Nephron progenitor cell (in vitro differentiated cells): Measurements from ENCODE around the gene SEPTIN3.

Experiments
- DNase-seq: peaks from one replicate; pipeline ENCODE4 v3.0.0; 2021
- H3K27ac Mint-ChIP-seq: 2 replicates; pipeline ENCODE4 v1.8.0; 2021; ENCODE audit warnings: mild to moderate bottlenecking, moderate library complexity, mixed read lengths
- H3K27me3 Mint-ChIP-seq: 2 replicates; pipeline ENCODE4 v1.8.0; 2021; ENCODE audit warnings: mild to moderate bottlenecking, low read depth, mixed read lengths; ENCODE audit not compliant: poor library complexity
- H3K36me3 Mint-ChIP-seq: 2 replicates; pipeline ENCODE4 v1.8.0; 2021; ENCODE audit warnings: low read depth, mixed read lengths
- H3K4me1 Mint-ChIP-seq: 2 replicates; pipeline ENCODE4 v1.8.0; 2021; ENCODE audit warnings: mixed read lengths
- H3K4me3 Mint-ChIP-seq: 2 replicates; pipeline ENCODE4 v1.8.0; 2021; ENCODE audit warnings: mild to moderate bottlenecking, moderate library complexity, mixed read lengths
- H3K9me3 Mint-ChIP-seq: 2 replicates; pipeline ENCODE4 v1.8.0; 2021; ENCODE audit warnings: mild to moderate bottlenecking, moderate library complexity, mixed read lengths
- TF ChIP-seq, protein P1 (sequence below): fragments of 200-600 bp; sonication (generic); IDR thresholded peaks from 2 replicates; pipeline ENCODE4 v1.5.0; 2021; ENCODE audit warnings: antibody characterized with exemption

SEPTIN3 gene

DNA sequence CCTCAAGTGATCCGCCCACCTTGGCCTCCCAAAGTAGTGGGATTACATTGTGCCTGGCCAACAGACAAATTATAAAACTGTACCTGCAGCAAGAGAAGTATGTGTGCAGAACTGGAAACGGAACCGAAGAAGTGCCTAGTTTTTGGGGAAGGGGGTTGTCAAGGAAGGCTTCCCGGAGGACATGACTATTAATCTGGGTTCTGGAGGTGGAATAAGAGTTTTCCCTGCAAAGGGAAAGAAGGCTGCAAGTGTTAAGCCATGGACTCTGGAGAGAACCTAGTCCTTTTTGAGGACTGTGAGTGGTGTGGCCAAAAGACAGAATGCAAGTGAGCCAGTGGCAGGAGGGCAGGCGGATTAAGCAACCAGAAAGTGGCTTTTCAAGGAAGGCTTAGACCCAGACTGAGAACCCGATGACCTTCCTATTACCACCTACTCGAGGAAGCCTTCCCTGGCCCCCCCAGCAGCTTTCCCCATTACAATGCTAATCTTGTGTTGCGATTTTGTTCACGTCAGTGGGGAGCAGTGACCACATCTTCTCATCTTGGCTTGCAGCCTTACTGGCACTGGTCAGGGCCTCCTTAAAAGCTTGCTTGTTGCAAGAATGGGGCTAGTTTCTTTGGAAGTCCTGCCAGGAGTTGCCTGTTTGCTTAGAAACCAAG is 5.7 kb upstream of the SEPTIN3 start:
- Mint-ChIP-seq H3K9me3 (no peaks in the 10 kb centered on the region), H3K27me3 (peaks cover 10% of the 10 kb centered on the region), H3K4me1 (peaks cover 24% of the 10 kb centered on the region), H3K27ac (peak overlapping the region; percentile 56), H3K36me3 (no peaks in the 10 kb centered on the region), H3K4me3 (no peak overlapping the region)
- TF ChIP-seq, protein P1, sequence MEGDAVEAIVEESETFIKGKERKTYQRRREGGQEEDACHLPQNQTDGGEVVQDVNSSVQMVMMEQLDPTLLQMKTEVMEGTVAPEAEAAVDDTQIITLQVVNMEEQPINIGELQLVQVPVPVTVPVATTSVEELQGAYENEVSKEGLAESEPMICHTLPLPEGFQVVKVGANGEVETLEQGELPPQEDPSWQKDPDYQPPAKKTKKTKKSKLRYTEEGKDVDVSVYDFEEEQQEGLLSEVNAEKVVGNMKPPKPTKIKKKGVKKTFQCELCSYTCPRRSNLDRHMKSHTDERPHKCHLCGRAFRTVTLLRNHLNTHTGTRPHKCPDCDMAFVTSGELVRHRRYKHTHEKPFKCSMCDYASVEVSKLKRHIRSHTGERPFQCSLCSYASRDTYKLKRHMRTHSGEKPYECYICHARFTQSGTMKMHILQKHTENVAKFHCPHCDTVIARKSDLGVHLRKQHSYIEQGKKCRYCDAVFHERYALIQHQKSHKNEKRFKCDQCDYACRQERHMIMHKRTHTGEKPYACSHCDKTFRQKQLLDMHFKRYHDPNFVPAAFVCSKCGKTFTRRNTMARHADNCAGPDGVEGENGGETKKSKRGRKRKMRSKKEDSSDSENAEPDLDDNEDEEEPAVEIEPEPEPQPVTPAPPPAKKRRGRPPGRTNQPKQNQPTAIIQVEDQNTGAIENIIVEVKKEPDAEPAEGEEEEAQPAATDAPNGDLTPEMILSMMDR, result no peak
- DNase-seq, result no peak

DNA sequence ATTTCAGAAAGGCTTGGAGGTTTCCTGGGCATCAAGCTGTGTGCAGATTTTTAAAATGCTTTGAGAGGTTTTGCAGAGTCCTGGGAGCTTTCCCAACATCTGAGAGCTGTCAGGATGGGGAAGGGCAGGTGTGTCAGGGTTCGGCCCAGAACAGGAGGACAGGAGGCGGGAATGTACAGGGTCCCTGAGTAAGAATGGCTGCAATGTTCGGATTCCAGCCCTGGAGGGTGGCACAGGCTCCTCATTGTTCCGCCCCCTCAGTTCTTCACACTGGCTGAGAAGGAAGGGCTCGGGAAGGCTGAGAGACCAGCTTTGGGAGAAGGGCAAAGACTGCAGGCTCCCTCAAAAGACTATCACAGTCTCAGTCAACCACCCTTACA is 5.1 kb upstream of the SEPTIN3 start:
- no peak for DNase-seq
- TF ChIP-seq, protein P1, result no peak
- Mint-ChIP-seq H3K27me3 (peaks cover 10% of the 10 kb centered on the region), H3K36me3 (no peaks in the 10 kb centered on the region), H3K4me1 (peaks cover 28% of the 10 kb centered on the region), H3K27ac (peak overlapping the region; percentile 56), H3K9me3 (no peaks in the 10 kb centered on the region), H3K4me3 (no peak overlapping the region)

DNA sequence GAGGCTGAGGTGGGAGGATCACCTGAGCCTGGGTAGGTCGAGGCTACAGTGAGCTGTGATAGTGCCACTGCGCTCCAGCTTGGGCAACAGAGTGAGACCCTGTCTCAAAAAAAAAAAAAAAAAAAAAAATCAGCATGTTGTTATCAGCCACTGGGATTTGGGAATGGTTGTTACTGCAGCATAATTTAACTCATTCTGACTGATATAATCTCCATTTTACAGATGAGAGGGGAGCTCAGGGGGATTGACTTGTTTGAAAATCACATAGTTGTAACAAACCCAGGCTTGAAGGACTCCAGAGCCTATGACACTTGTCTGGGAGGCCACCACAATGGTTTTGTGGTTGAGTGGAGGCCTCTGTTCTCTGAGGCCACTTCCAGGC is 3.0 kb upstream of the SEPTIN3 start:
- TF ChIP-seq, protein P1, result no peak
- no peak overlapping the region for H3K4me3 Mint-ChIP-seq
- H3K36me3 Mint-ChIP-seq, result no peaks in the 10 kb centered on the region
- no peak for DNase-seq
- H3K27me3 Mint-ChIP-seq, result peaks cover 18% of the 10 kb centered on the region
- H3K4me1 Mint-ChIP-seq, result peaks cover 36% of the 10 kb centered on the region
- no peak overlapping the region for H3K27ac Mint-ChIP-seq
- no peaks in the 10 kb centered on the region for H3K9me3 Mint-ChIP-seq

DNA sequence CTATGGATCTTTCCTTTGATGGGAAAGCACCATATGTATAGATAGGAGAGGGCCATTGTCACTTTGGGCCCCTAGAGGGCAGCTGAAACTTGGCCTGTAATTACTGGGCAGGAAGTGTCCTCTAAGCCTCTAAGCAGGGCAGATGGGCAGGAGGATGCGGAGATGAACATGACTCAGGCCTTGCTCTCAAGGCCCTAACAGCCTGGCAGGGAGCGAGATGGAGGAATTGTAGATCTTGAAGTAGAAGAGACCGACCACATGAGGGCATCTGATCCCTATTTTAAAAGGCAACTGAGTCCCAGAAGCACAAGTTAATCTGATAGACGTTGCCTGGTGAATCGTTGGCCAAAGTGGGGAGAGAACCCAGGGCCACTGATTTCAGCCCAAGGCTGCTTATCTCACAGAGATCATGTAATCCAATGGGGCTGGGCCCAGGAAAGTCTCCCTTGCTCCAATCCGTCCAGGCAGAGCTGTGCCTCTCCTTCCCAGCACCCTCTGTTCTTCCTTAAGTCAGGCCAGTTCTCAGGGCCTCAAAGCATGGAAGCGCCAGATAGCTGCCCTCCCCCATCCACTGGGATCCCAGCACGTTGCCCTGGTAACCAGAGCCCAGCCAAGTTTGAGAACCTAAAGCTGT is 2.5 kb upstream of the SEPTIN3 start:
- Mint-ChIP-seq H3K36me3 (no peaks in the 10 kb centered on the region), H3K4me3 (no peak overlapping the region), H3K27me3 (peaks cover 23% of the 10 kb centered on the region), H3K4me1 (peaks cover 36% of the 10 kb centered on the region), H3K27ac (no peak overlapping the region), H3K9me3 (no peaks in the 10 kb centered on the region)
- TF ChIP-seq, protein P1, result peak; percentile 13
- DNase-seq, result no peak

DNA sequence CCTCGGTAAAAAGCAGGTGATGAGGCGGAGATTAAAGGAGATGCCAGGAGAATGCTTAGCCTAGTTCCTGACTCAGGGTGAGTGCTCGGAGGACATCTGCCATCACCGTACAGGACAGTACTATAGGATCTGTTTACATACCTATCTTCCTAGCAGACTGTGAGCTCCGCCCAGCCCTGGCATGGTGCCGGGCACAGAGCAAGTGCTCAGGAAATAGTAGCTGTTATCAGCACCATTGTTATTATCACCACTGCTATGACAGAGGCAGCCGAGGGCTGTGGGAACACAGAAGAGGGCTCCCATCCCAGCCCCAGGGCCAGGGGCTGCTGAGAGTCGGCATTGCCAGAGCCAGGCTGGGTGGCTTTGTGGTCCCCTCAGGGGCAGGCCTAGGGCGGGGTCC is 642 bp upstream of the SEPTIN3 start:
- Mint-ChIP-seq H3K36me3 (no peaks in the 10 kb centered on the region), H3K27ac (no peak overlapping the region), H3K4me1 (peaks cover 41% of the 10 kb centered on the region), H3K9me3 (peaks cover 4% of the 10 kb centered on the region), H3K27me3 (peaks cover 35% of the 10 kb centered on the region), H3K4me3 (no peak overlapping the region)
- TF ChIP-seq, protein P1, result no peak
- DNase-seq, result no peak

DNA sequence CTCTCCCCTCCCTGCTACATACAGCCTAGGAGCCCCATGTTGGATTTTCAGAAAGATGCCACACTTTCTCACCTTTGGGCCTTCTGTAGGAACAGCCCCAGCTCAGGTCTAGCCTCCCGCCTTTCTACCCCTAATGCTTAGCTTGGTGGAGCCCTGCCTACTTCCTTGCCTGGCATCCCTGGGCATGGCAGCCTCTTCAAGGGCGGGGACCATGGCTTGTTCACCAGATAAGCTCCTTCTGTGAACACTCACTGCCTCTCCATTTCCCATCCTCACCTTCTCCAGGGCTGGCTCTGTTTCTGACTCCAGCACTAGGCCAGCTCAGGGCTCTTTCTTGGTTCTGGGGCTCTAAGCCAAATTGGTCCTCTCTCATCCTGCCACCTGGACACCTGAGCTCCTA is 1.4 kb downstream of the SEPTIN3 start:
- Mint-ChIP-seq H3K36me3 (no peaks in the 10 kb centered on the region), H3K9me3 (peaks cover 4% of the 10 kb centered on the region), H3K27me3 (peaks cover 52% of the 10 kb centered on the region), H3K27ac (no peak overlapping the region), H3K4me3 (no peak overlapping the region), H3K4me1 (peaks cover 48% of the 10 kb centered on the region)
- TF ChIP-seq, protein P1, result no peak
- no peak for DNase-seq
